CD4-positive, alpha-beta T cell treated with Interleukin-4 for 4 hours (primary cell): ENCODE data around the gene TMEM217.

Experiments
- DNase-seq: peaks from one replicate; pipeline ENCODE4 v3.0.0-alpha.2; 2020

The TMEM217 gene

GRCh38 chr6:37177935-37178517 lies 79.9 kb downstream of the TMEM217 start:
- DNase-seq: no peak

GRCh38 chr6:37177077-37177934 lies 80.6 kb downstream of the TMEM217 start:
- DNase-seq: no peak

- no peak for DNase-seq
These were observed 81.5 kb downstream of the TMEM217 start for GRCh38 chr6:37176268-37177076.

DNA sequence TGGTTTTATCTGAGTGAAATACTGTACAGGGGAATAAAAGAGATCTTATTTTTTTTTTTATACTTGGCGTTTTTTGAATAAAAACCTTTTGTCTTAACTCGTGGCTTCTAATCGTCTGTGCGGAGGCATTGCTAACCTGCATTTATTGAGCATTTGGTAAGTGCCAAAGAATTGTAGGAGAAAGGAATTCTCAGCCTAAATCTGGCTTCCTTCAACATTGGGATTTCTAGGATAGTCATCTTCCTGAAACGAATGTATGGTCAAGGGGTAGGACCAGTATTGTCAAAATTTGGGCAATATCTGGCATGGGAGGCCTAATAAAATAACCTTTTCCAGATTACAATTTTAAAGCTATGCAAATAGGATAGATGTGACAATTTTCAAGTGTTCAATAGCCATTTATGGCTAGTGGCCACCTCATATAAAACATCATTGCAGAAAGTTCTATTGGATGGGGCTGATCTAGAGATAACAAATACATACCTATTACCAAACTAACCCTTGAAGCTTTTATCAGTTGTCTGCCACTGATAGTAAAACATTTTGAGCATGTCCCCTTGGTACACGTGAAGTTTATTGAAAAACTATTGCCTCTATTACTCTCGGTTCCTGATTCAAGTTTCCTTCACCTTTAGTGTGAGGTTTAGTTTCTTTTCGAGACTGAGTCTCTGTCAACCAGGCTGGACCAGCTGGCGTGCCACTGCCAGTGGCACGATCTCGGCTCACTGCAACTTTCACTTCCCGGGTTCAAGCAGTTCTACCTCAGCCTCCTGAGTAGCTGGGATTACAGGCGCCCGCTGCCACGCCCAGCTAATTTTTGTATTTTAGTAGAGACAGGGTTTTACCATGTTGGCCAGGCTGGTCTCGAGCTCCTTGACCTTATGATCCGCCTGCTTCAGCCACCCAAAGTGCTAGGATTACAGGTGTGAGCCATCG lies 82.3 kb downstream of the TMEM217 start:
- no peak for DNase-seq

DNA sequence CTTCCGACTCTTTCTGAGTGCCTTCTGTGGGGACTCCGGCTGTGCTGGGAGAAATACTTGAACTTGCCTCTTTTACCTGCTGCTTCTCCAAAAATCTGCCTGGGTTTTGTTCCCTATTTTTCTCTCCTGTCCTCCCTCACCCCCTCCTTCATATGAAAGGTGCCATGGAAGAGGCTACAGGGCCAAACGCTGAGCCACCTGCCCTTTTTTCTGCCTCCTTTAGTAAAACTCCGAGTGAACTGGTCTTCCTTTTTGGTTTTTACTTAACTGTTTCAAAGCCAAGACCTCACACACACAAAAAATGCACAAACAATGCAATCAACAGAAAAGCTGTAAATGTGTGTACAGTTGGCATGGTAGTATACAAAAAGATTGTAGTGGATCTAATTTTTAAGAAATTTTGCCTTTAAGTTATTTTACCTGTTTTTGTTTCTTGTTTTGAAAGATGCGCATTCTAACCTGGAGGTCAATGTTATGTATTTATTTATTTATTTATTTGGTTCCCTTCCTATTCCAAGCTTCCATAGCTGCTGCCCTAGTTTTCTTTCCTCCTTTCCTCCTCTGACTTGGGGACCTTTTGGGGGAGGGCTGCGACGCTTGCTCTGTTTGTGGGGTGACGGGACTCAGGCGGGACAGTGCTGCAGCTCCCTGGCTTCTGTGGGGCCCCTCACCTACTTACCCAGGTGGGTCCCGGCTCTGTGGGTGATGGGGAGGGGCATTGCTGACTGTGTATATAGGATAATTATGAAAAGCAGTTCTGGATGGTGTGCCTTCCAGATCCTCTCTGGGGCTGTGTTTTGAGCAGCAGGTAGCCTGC lies 83.2 kb downstream of the TMEM217 start:
- no peak for DNase-seq

GRCh38 chr6:37174196-37174514 lies 83.8 kb downstream of the TMEM217 start:
- DNase-seq: no peak

- peak; percentile 94 for DNase-seq
These were observed 84.3 kb downstream of the TMEM217 start for GRCh38 chr6:37173493-37174195.

- DNase-seq: no peak
These were observed 84.9 kb downstream of the TMEM217 start for GRCh38 chr6:37172912-37173492.

DNA sequence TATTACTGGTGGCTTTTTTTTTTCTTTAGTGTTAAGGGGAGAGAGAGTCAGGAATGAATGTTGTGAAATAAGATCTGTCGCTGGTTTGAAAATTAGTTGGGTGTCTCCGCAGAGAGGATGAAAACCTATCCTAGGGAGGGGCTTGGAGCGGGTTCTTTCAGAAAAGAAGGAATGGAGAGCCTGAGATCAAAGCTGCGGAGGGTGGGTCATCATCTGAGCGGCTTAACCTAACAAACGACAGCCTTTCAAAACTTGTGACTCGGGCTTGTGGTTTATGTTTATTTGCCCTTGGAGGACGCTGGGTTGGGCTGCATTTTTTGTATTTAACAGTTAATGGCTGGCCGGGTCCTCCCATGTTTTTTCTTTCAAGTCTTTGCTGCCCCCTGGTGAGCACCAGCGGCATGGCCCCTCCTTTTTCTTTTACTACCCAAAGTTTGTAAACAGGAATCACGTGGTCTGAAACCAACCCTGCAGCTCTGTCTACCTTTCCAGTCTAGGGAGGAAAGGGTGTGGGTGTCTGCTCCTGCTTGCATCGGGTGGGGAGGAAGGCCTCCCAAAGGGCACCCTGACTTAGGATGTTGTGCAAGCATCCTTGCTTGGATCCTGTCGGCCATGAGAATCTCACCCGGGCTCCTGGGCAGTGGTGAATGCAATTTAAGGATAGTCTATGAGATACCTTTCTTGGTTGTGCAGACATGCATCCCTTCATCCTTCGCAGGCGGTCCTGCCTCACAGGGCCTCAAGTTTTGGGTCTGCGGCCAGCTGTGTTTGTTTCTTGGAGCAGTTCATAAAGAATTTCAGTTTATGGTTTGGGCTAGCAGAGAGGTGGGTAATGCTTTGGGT lies 85.8 kb downstream of the TMEM217 start:
- DNase-seq: peak; percentile 98

DNA sequence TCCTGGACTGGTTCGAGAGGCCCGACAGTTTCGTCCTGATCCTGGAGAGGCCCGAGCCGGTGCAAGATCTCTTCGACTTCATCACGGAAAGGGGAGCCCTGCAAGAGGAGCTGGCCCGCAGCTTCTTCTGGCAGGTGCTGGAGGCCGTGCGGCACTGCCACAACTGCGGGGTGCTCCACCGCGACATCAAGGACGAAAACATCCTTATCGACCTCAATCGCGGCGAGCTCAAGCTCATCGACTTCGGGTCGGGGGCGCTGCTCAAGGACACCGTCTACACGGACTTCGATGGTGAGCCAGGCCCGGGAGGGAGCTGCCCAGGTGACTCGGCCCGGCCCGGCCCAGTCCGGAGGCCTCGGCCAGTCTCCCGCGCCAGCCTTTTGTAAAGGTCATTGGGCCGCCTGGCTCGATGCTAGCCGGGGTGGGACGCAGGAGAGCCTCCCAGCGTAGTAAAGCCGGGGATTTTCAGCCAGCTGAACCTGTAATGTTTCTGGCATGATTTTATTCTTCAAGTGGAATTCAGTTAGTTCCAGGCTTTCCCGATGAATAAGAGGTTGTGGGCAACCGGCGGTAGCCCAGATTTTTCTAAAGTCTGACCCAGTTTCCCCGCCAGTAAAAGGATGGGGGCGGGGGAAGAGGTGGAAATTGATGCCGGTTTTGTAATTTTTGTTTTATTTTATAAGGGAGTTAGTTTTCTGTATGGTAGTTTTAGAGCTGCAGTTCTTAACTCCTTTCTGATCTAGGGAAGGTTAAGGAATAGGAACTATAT lies 86.6 kb downstream of the TMEM217 start:
- DNase-seq: peak; percentile 28

DNA sequence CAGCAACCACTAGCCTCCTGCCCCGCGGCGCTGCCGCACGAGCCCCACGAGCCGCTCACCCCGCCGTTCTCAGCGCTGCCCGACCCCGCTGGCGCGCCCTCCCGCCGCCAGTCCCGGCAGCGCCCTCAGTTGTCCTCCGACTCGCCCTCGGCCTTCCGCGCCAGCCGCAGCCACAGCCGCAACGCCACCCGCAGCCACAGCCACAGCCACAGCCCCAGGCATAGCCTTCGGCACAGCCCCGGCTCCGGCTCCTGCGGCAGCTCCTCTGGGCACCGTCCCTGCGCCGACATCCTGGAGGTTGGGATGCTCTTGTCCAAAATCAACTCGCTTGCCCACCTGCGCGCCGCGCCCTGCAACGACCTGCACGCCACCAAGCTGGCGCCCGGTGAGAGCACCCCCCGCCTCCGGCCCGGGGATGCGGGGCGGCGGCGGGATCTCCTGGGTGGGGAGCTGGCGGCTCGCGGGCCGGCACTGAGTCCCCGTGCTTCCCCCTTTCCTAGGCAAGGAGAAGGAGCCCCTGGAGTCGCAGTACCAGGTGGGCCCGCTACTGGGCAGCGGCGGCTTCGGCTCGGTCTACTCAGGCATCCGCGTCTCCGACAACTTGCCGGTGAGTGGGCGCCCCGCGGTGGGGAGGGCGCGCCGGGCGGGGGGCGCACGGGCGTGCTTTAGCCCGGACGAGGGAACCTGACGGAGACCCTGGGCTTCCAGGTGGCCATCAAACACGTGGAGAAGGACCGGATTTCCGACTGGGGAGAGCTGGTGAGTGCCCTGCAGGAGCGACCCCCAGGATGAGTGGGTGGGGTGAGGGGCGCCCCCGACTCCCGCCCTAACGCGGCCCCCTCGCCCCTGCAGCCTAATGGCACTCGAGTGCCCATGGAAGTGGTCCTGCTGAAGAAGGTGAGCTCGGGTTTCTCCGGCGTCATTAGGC lies 87.4 kb downstream of the TMEM217 start:
- peak; percentile 42 for DNase-seq

- DNase-seq: peak; percentile 99
These were observed 88.3 kb downstream of the TMEM217 start, which contains the start of gene PIM1 for GRCh38 chr6:37169496-37170272. PIM1 (plus strand) TSS chr6:37170152; CDS start chr6:37170576, 424 bp downstream.

- peak; percentile 42 for DNase-seq
These were observed 89.0 kb downstream of the TMEM217 start for GRCh38 chr6:37168811-37169495.

GRCh38 chr6:37168163-37168758 lies 89.7 kb downstream of the TMEM217 start:
- no peak for DNase-seq

DNA sequence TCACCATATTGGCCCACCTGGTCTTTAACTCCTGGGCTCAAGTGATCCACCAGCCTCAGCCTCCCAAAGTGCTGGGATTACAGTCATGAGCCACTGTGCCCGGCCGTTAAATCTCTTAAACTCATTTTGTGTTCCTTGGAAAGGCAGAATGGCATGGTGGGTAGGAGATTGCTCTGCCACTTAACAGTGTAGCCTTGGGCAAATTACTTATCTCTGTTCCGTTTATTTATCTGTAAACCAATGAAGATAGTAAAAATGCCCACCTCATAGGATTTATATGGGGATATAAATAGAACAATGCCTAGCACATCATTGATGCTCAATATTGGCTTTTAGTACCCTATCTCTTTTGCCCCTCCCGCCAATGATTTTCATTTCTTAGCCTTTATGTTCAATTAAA lies 95.2 kb downstream of the TMEM217 start:
- DNase-seq: no peak
